GM12865 (cell line): ENCODE data around the gene SUSD4.

ENCODE experiments used
- DNase-seq: peaks from one replicate; pipeline ENCODE4 v3.0.0; 2010; ENCODE audit warnings: low read depth
- H3K4me3 ChIP-seq: 2 replicates; pipeline ENCODE4 v1.5.1; 2011; ENCODE audit warnings: mild to moderate bottlenecking, low read depth, low read length, control low read depth
- CTCF ChIP-seq: IDR thresholded peaks from 2 replicates; pipeline ENCODE4 v1.5.1; 2011; ENCODE audit warnings: low read length, control low read depth, low read depth, inconsistent platforms; ENCODE audit not compliant: insufficient read depth; ENCODE audit errors: missing control alignments

The SUSD4 gene

GRCh38 chr1:223175032-223175431 lies 188.9 kb downstream of the SUSD4 start:
- TF ChIP-seq CTCF, result no peak
- no peak for DNase-seq
- H3K4me3 ChIP-seq, result no peak overlapping the region
